CD4-positive, alpha-beta T cell treated with Interleukin-6 at 100 ng/mL for 8 hours (primary cell): ENCODE measurements around the gene ANKH.

Source experiments
- DNase-seq: peaks from one replicate; pipeline ENCODE4 v3.0.0-alpha.2; 2020; ENCODE audit warnings: mixed read lengths, low spot score

ANKH gene

DNA sequence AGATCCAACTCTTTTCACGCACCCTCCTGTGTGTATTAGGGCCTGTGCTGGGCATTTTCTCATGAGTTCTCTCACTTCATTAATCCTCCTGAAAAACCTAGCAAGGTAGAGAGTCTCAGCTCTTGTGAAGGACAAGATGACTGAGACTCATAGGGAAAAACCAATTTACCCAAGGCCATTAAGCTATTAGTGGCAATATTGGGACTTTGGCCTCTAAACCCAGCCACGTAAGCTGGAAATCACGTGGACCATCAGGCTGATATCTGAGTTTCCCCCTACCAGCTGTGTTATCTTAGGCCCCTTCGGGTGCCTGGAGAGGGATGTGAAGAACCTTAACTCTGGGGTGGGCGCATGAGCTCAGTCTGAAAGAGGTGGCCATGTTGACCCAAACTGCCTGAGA is 80.7 kb downstream of the ANKH start:
- DNase-seq, result no peak

- no peak for DNase-seq
These were observed 81.4 kb downstream of the ANKH start for GRCh38 chr5:14790220-14790619.

DNA sequence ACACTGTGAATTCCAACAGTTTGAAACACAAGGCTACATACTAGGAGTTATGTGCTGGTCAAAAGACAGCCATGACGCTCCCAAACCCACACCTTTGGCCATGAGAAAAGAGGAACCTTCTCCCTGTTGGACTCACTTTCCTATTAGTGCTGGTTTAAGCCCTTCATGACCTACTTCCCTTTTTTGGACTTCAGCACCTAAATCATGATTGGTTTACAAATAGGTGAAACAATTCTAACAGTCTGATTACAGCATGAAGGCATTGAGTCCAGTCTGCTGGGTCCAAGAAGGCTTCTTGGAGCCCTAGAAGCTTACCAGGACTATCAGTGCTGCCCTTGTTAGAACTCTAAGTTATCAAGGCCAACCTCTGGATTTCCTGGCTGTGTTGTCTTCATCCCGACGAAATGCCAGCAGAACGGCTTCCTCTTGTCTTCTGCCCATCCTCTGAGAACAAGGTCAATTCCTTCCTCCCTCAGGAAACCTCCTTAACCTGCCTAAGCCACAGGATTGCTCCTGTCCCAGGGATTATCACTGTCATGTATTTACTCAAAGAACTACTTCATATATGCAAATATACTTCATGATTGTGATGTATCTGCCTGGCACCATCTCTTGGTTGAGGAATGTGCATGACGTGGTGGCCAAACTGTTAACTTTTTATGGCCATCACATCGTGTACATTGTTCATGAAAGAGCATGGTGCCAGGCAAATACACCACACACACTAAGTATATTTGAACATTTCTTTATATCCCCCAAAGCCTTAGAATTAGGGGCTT is 83.6 kb downstream of the ANKH start:
- DNase-seq, result no peak

- no peak for DNase-seq
These were observed 87.9 kb downstream of the ANKH start for GRCh38 chr5:14783691-14784090.

DNA sequence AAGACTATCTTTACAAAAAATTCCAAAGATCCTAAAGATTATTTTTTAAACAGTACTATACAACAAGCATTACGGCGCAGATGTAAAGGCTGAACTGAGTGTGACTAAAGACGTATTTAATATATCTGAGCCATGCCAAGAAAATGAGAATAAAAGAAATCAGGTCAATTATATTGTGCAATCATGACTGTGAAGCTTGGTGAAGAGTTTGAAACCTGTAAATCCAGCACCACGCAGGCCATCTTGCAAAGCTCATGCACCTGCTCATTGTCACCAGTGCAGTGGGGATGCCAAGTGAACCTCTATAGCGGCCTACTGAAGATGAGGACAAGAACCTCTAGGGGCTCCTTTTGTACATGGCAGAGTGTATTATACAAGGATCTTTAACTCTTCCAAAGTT is 89.0 kb downstream of the ANKH start:
- DNase-seq, result no peak

DNA sequence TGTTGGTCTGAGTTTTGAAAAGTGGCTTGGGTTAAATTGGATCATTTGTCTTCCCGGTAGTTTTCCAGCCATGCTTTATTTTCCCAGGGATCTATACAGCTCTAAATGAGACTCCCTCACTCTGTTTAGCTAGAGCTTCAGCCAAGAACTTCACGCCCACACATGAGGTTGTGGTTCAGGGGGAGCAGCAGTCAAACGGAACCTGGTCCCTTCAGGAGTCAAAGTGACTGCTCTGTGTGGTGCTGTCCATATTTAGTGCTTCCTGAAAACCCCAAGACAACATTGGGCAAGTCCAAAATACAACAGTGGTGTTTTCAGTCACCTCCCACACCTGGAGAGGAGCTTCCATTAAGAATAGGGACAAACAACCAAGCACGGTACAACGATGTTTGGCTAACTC is 90.5 kb downstream of the ANKH start:
- no peak for DNase-seq

GRCh38 chr5:14779975-14780374 is 91.6 kb downstream of the ANKH start:
- no peak for DNase-seq

DNA sequence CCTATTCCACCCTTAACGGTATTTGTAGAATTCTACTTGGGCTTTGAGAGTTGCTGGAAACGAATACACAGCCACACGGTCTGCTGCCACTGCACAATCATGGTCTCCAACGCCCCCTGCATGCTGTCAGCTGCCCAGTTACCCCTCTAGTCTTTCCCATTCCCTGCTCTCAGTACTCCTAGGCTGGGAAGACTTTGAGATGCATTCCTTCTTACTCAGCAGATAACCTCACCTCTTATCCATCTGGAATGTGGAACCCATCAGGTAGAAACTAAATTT is 92.8 kb downstream of the ANKH start:
- no peak for DNase-seq

- DNase-seq, result no peak
These were observed 93.4 kb downstream of the ANKH start for GRCh38 chr5:14777932-14778791.

- no peak for DNase-seq
These were observed 94.4 kb downstream of the ANKH start for GRCh38 chr5:14777187-14777586.

DNA sequence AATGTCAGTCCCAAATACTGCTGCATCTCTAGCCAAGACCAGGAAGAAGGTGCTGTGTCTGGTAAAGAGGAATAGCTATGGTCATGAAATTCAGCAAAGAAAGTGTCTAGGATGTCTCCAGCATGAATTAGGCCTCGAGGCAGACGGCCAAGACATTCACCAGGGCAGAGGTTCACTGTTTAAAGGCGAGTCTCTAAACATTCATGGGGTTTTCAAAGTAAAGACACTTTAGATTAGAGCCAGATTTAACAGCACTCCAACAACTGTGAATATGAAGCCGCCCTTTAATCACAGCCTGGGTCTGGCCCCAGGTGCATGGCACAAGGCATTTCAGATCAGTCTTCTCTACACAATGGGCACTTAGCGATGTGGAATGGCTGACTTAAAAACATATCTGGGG is 95.0 kb downstream of the ANKH start:
- DNase-seq, result no peak

- no peak for DNase-seq
These were observed 95.7 kb downstream of the ANKH start for GRCh38 chr5:14775857-14776256.

DNA sequence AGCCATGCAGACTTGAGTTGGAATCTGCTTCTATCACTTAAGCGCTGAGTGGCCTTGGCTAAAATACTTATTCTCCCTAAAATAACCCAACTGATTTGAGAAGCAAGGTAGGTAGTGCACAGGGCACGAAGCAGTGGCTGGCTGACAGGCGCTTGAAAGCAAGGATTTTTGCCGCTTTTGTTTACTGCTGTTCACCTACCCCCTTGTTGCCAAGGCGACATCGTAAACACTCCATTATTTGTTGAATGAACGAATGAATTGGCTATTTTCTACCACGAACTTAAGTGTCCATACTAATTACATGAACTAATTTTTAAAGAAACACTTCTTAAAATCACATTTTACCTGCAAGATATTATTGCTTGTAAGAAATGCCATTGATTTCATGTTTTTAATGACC is 98.0 kb downstream of the ANKH start:
- DNase-seq, result no peak

DNA sequence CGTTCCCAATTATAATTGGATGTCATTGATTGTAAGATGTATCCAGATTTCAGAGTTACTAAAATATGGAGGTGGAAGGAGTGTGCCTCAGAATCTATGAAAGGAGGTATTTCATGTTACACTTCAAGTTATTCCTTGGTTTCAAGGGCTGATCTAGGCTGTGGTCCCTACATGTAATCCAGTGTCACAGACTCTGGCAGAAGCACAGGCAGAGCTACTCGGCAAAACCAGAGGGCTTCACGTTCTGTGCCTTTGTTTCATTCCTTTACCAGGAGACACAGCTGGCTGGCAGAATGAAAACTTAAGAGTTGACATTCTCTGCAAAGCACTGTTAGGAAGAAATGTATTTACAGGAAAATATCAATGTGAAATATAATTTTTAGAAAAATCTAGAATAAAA is 99.6 kb downstream of the ANKH start:
- no peak for DNase-seq

DNA sequence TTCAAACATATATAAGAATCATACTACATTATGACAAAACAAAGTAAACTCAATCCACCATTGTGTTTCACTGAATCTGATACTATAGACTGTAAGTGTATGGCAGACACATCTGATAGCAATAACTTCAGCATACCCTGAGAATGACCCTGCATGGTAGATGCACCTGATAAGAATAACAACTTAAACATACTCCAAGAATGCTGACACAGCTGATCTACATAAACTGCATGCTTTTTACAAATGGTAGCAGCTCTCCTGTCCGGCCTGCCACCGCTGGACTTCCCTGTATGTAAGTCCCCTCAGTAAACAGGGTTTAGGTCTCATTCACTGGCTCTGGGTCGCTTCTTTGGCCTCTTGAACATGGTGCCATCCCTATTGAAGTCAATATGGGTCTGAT is 100.4 kb downstream of the ANKH start:
- no peak for DNase-seq

DNA sequence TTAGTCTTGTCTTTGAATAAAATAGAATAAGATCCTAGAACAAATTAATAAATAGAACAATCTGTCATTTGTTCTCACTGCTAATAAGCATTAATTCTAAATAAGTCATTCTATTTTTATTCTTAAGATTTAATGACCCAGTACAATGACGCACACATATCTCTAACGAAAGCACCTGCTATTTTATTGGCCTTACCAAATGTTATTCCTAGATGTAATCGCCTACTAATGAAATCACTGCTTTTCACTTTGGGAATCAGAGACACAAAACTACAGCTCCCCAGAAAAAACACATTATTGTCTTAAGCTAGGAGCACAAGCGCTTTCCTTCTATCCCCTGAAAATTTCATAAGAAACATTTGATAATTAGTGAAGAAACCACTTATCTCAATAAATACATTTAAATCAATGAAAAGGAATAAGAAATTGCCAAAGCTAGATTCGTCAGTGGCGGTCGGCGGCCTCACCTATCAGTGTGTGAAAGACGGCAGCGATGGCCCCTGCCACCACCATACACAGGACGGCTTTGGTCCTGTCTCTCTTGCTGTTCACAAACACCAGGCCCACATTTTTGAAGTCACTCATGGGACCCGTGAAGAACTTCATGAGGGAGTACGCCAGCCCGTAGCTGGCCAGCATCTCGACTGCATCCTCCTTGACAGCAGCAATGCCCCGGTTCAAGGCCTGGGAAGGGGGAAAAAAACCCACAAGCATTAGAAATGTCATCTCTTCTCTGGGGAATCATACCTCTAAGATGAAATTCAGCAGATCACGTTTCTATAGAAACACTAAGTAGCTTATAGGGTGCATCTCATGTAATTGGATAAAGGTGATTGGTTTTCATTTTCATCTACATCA is 102.8 kb downstream of the ANKH start:
- DNase-seq, result no peak

- no peak for DNase-seq
These were observed 103.7 kb downstream of the ANKH start for GRCh38 chr5:14767735-14768507.

DNA sequence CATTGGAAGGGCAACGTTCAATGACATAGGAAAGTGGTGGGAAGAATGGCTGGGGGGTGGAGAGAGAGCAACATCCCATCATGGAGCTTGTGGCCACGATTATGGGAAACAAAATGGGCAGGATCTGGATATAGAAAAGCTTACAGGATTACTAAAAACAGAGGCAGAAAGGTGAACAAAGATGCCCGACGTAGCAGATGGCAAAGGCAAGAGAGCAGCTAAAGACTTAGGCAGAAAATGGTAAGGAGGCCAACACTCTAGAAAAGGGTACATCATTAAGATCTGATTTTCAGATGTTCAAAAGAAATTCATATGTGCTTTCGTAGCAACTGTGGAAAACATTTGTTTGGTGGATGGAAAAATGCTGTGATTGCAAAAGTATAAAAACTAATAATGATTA is 104.5 kb downstream of the ANKH start:
- no peak for DNase-seq

DNA sequence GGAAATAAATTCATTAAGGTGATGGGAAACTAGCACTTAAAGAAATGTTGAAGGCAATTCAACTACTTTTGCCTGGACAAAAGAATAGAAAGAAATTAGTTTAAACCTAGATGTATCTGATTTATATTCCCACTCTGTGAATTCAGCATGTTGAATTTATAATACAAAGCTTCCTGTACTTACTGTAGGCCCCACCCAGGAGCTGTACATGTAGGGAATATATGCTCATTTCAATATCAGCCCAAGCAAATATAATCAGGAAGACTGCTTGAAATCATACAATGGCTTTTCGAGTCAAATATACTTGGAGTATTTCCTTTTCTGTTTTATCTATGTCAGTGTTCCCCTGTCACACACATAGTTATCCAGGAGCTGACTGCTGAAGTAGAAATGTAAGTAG is 105.0 kb downstream of the ANKH start:
- DNase-seq, result no peak

GRCh38 chr5:14765587-14765986 is 106.0 kb downstream of the ANKH start:
- no peak for DNase-seq

- no peak for DNase-seq
These were observed 108.9 kb downstream of the ANKH start for GRCh38 chr5:14762549-14763216.
